H9 (cell line): ENCODE measurements around the gene RPL12. TPM values are rescaled to one million over a fixed set of nuclear protein-coding genes. Genes with fewer than 3 reads are reported as not detected.

ENCODE experiments used
- DNase-seq: peaks from one replicate; pipeline ENCODE4 v3.0.0-alpha.2; 2017
- H2AFZ ChIP-seq: one replicate; pipeline ENCODE4 v1.6.1; 2013; ENCODE audit warnings: mild to moderate bottlenecking, low read length, control low read depth, moderate library complexity
- H2AK5ac ChIP-seq: 2 replicates; pipeline ENCODE4 v1.6.1; 2013; ENCODE audit warnings: low read length, control low read depth, mixed read lengths; ENCODE audit not compliant: insufficient read length
- H2BK120ac ChIP-seq: one replicate; pipeline ENCODE4 v1.6.1; 2013; ENCODE audit warnings: low read depth, mild to moderate bottlenecking, low read length, control low read depth, inconsistent platforms; ENCODE audit not compliant: poor library complexity, severe bottlenecking
- H2BK12ac ChIP-seq: 2 replicates; pipeline ENCODE4 v1.6.1; 2013; ENCODE audit warnings: low read length, control low read depth, mixed read lengths, low read depth; ENCODE audit not compliant: insufficient read length
- H2BK15ac ChIP-seq: 2 replicates; pipeline ENCODE4 v1.6.1; 2013; ENCODE audit warnings: low read depth, low read length, control low read depth
- H2BK20ac ChIP-seq: one replicate; pipeline ENCODE4 v1.6.1; 2013; ENCODE audit warnings: low read depth, mild to moderate bottlenecking, low read length, control low read depth, inconsistent platforms; ENCODE audit not compliant: poor library complexity, severe bottlenecking
- H2BK5ac ChIP-seq: 2 replicates; pipeline ENCODE4 v1.6.1; 2013; ENCODE audit warnings: low read length, control low read depth, mixed read lengths; ENCODE audit not compliant: insufficient read length
- H3K14ac ChIP-seq: 2 replicates; pipeline ENCODE4 v1.6.1; 2013; ENCODE audit warnings: low read length, control low read depth; ENCODE audit not compliant: insufficient read depth
- H3K18ac ChIP-seq: 2 replicates; pipeline ENCODE4 v1.6.1; 2013; ENCODE audit warnings: low read depth, mild to moderate bottlenecking, mixed read lengths, low read length, control low read depth; ENCODE audit not compliant: insufficient read length
- H3K23ac ChIP-seq: 2 replicates; pipeline ENCODE4 v1.6.1; 2013; ENCODE audit warnings: low read length, control low read depth, mixed read lengths, low read depth; ENCODE audit not compliant: insufficient read length
- H3K23me2 ChIP-seq: 2 replicates; pipeline ENCODE4 v1.6.1; 2013; ENCODE audit warnings: low read depth, mild to moderate bottlenecking, mixed read lengths, low read length, control low read depth; ENCODE audit not compliant: insufficient read length, poor library complexity, severe bottlenecking
- H3K27ac ChIP-seq: 2 replicates; pipeline ENCODE4 v1.5.1; 2013; ENCODE audit warnings: low read length, control low read depth, mixed read lengths, low read depth; ENCODE audit not compliant: insufficient read length
- H3K27me3 ChIP-seq: 2 replicates; pipeline ENCODE4 v1.6.1; 2013; ENCODE audit warnings: low read length, control low read depth, inconsistent platforms; ENCODE audit not compliant: insufficient read depth
- H3K4ac ChIP-seq: 2 replicates; pipeline ENCODE4 v1.6.1; 2013; ENCODE audit warnings: low read depth, mild to moderate bottlenecking, control low read depth, inconsistent platforms, low read length, moderate library complexity
- H3K4me1 ChIP-seq: 2 replicates; pipeline ENCODE4 v1.6.1; 2013; ENCODE audit warnings: low read length, control low read depth, inconsistent platforms; ENCODE audit not compliant: insufficient read depth
- H3K4me2 ChIP-seq: 2 replicates; pipeline ENCODE4 v1.6.1; 2013; ENCODE audit warnings: low read length, control low read depth, mixed read lengths; ENCODE audit not compliant: insufficient read length, insufficient read depth
- H3K56ac ChIP-seq: 2 replicates; pipeline ENCODE4 v1.6.1; 2013; ENCODE audit warnings: low read depth, mild to moderate bottlenecking, mixed read lengths, low read length, control low read depth; ENCODE audit not compliant: insufficient read length
- H3K79me1 ChIP-seq: 2 replicates; pipeline ENCODE4 v1.6.1; 2013; ENCODE audit warnings: low read depth, mild to moderate bottlenecking, moderate library complexity, low read length, control low read depth, inconsistent platforms; ENCODE audit not compliant: insufficient read depth, poor library complexity, severe bottlenecking
- H3K79me2 ChIP-seq: 2 replicates; pipeline ENCODE4 v1.6.1; 2013; ENCODE audit warnings: low read length, control low read depth, inconsistent platforms; ENCODE audit not compliant: insufficient read depth
- H3K9ac ChIP-seq: 2 replicates; pipeline ENCODE4 v1.6.1; 2013; ENCODE audit warnings: low read length, control low read depth, mixed read lengths; ENCODE audit not compliant: insufficient read length; ENCODE audit errors: extremely low read depth
- H3K9me3 ChIP-seq: one replicate; pipeline ENCODE4 v1.6.1; 2013; ENCODE audit warnings: low read depth, low read length, inconsistent platforms; ENCODE audit not compliant: control insufficient read depth
- H3T11ph ChIP-seq: one replicate; pipeline ENCODE4 v1.6.1; 2013; ENCODE audit warnings: mild to moderate bottlenecking, low read length, control low read depth, inconsistent platforms
- H4K20me1 ChIP-seq: one replicate; pipeline ENCODE4 v1.6.1; 2013; ENCODE audit not compliant: control insufficient read depth, insufficient read length, insufficient read depth
- H4K5ac ChIP-seq: 2 replicates; pipeline ENCODE4 v1.6.1; 2013; ENCODE audit warnings: low read depth, mild to moderate bottlenecking, mixed read lengths, low read length, control low read depth; ENCODE audit not compliant: insufficient read length
- H4K8ac ChIP-seq: replicated peaks from 2 replicates; pipeline ENCODE4 v1.6.1; 2013; ENCODE audit warnings: low read length, control low read depth, mixed read lengths, low read depth; ENCODE audit not compliant: insufficient read length
- H4K91ac ChIP-seq: 2 replicates; pipeline ENCODE4 v1.6.1; 2013; ENCODE audit warnings: low read depth, mild to moderate bottlenecking, moderate library complexity, mixed read lengths, low read length, control low read depth; ENCODE audit not compliant: insufficient read length
- H3K27ac Mint-ChIP-seq, 3 experiments: 2 replicates in 2 of 3; 3 replicates in 1 of 3; pipeline ENCODE4 v1.8.0; 2020 to 2021; ENCODE audit warnings: mixed read lengths in 3 of 3, mild to moderate bottlenecking in 1 of 3, moderate library complexity in 1 of 3
- H3K27me3 Mint-ChIP-seq: 2 replicates; pipeline ENCODE4 v1.8.0; 2021; ENCODE audit warnings: low read depth, mild to moderate bottlenecking, moderate library complexity, mixed read lengths
- H3K36me3 Mint-ChIP-seq, 3 experiments: 2 replicates in 2 of 3; 3 replicates in 1 of 3; pipeline ENCODE4 v1.8.0; 2020 to 2021; ENCODE audit warnings: low read depth in 3 of 3, mixed read lengths in 3 of 3; ENCODE audit not compliant: insufficient read depth in 1 of 3
- H3K4me1 Mint-ChIP-seq, 2 experiments: 2 replicates each; pipeline ENCODE4 v1.8.0; 2020; ENCODE audit warnings: mixed read lengths in 2 of 2
- H3K4me3 Mint-ChIP-seq, 2 experiments: 2 replicates in 1 of 2; 3 replicates in 1 of 2; pipeline ENCODE4 v1.8.0; 2020 to 2021; ENCODE audit warnings: mild to moderate bottlenecking in 2 of 2, mixed read lengths in 2 of 2, moderate library complexity in 1 of 2
- H3K9me3 Mint-ChIP-seq, 2 experiments: 2 replicates in 1 of 2; 3 replicates in 1 of 2; pipeline ENCODE4 v1.8.0; 2020; ENCODE audit warnings: mild to moderate bottlenecking in 2 of 2, mixed read lengths in 2 of 2, moderate library complexity in 1 of 2
- CTCF ChIP-seq: fragments of 200-600 bp; sonication (generic); conservative IDR thresholded peaks from 3 replicates; pipeline ENCODE4 v1.8.0; 2021; ENCODE audit warnings: antibody characterized with exemption, mild to moderate bottlenecking
- WGBS: extraction: QIAGEN DNeasy Blood & Tissue Kit; methylation state at CpG from one replicate; pipeline ENCODE4 v1.1.7; 2013; ENCODE audit warnings: missing lambda C conversion rate, low lambda C conversion rate, mixed read lengths; ENCODE audit not compliant: insufficient read length; ENCODE audit errors: extremely low coverage; 5-methylcytosine and 5-hydroxymethylcytosine counted together
- total RNA-seq: library from RNA; stranded (reverse); gene quantifications from 2 replicates; pipeline ENCODE4 v1.2.1, GENCODE V29; 2021

The RPL12 gene
- total RNA-seq, 1 experiment from 2014 or later, result 1,710 TPM

- no peak overlapping the region for H3K18ac ChIP-seq
- H2AK5ac ChIP-seq, result no peak overlapping the region
- peaks cover 20% of the 10 kb centered on the region; the same call in 1 of the 2 replicates for H3K79me2 ChIP-seq
- H4K5ac ChIP-seq, result no peak overlapping the region
- peaks cover 2% of the 10 kb centered on the region for H3K27me3 Mint-ChIP-seq
- H2BK12ac ChIP-seq, result no peak overlapping the region
- peak overlapping the region; percentile 96 to 99 for H3K4me3 Mint-ChIP-seq
- H3K9ac ChIP-seq, result peak overlapping the region; percentile 1
- H3K14ac ChIP-seq, result no peak overlapping the region
- no peak overlapping the region for H3T11ph ChIP-seq
- no peak overlapping the region for H2BK20ac ChIP-seq
- no peaks in the 10 kb centered on the region for H4K20me1 ChIP-seq
- H3K9me3 Mint-ChIP-seq, result peaks cover 0 to 4% of the 10 kb centered on the region in 2 experiments; a peak in 4 of 5 replicates
- peak overlapping the region; percentile 34 for H3K27ac ChIP-seq
- no peak overlapping the region for H3K56ac ChIP-seq
- H3K4me1 ChIP-seq, result peaks cover 4% of the 10 kb centered on the region
- peak overlapping the region; percentile 93 for H3K4me2 ChIP-seq
- no peak overlapping the region for H4K8ac ChIP-seq
- no peak overlapping the region for H4K91ac ChIP-seq
- no peak for DNase-seq
- H3K27me3 ChIP-seq, result no peaks in the 10 kb centered on the region
- peak overlapping the region in 2 of 3 experiments; percentile 98 to 99; a peak in 4 of 7 replicates for H3K27ac Mint-ChIP-seq
- H2BK5ac ChIP-seq, result no peak overlapping the region
- no peak overlapping the region for H2BK15ac ChIP-seq
- peaks cover 18% of the 10 kb centered on the region for H3K23me2 ChIP-seq
- no peak for TF ChIP-seq CTCF
- no CpG with 5 or more reads among the region's 8 CpGs for WGBS
- peaks cover 24 to 28% of the 10 kb centered on the region in 2 experiments for H3K4me1 Mint-ChIP-seq
- H2BK120ac ChIP-seq, result no peak overlapping the region
- H3K4ac ChIP-seq, result no peak overlapping the region
- H3K36me3 Mint-ChIP-seq, result peaks cover 66 to 76% (median 71%) of the 10 kb centered on the region in 3 experiments
- H3K79me1 ChIP-seq, result peaks cover 2% of the 10 kb centered on the region
- H3K23ac ChIP-seq, result no peak overlapping the region
- H3K9me3 ChIP-seq, result no peaks in the 10 kb centered on the region
- no peak overlapping the region for H2AFZ ChIP-seq
These were observed 2.9 kb downstream of the RPL12 start for GRCh38 chr9:127448112-127448805.
